Lower lobe of right lung (tissue), 2 donors: ENCODE measurements around the gene STRBP. TPM values are rescaled to one million over a fixed set of nuclear protein-coding genes. Genes with fewer than 3 reads are reported as not detected.

Experiments
- ATAC-seq, 2 donors: fragments of 200-7000 bp; cut with Tn5 transposase; one replicate each; pipeline ENCODE4 v1.9.1; 2020 to 2022; ENCODE audit warnings: mild to moderate bottlenecking in 2 of 2, moderate library complexity in 2 of 2
- DNase-seq: peaks from one replicate; pipeline ENCODE4 v3.0.0-alpha.2; 2020
- H3K27ac ChIP-seq: fragments of 200-600 bp; one replicate; pipeline ENCODE4 v1.8.0; 2022
- H3K27me3 ChIP-seq: fragments of 200-600 bp; one replicate; pipeline ENCODE4 v1.8.0; 2022; ENCODE audit warnings: low read depth
- H3K36me3 ChIP-seq: fragments of 200-600 bp; one replicate; pipeline ENCODE4 v1.8.0; 2022; ENCODE audit warnings: mild to moderate bottlenecking
- H3K4me1 ChIP-seq: fragments of 200-600 bp; one replicate; pipeline ENCODE4 v1.8.0; 2022
- H3K4me3 ChIP-seq: fragments of 200-600 bp; one replicate; pipeline ENCODE4 v1.8.0; 2022; ENCODE audit warnings: mild to moderate bottlenecking
- H3K9me3 ChIP-seq: fragments of 200-600 bp; one replicate; pipeline ENCODE4 v1.8.0; 2022
- CTCF ChIP-seq: fragments of 200-600 bp; IDR thresholded peaks from one replicate; pipeline ENCODE4 v1.8.0; 2022; ENCODE audit warnings: antibody characterized with exemption, mild to moderate bottlenecking
- intact Hi-C: fragments of 100-400 bp; cut with DNase I; formaldehyde crosslinking; loops from one replicate; pipeline ENCODE4 v1.11.0; 2022
- total RNA-seq: library from RNA; stranded (reverse); fragmentation: NEBNext Ultra II Directional; extraction: Animal tissue kit (Norgen Biotek cat#: 25700); gene quantifications from one replicate; pipeline ENCODE4 v1.2.1, GENCODE V29; 2021
- donor health status: DM: no; HTN: yes; CAD: no; lungs with severe emphysema.

The STRBP gene
- total RNA-seq, 1 donor from 2014 or later = 23.7 TPM

GRCh38 chr9:123097430-123098095, 170.8 kb downstream of the STRBP start:
- no peak for ATAC-seq
- no peaks in the 10 kb centered on the region for H3K4me1 ChIP-seq
- H3K4me3 ChIP-seq = no peak overlapping the region
- H3K27me3 ChIP-seq = no peaks in the 10 kb centered on the region
- no peak for DNase-seq
- peaks cover 98% of the 10 kb centered on the region for H3K36me3 ChIP-seq
- H3K9me3 ChIP-seq = no peaks in the 10 kb centered on the region
- no peak overlapping the region for H3K27ac ChIP-seq
- intact Hi-C loops = no loop called here
- TF ChIP-seq CTCF = no peak

GRCh38 chr9:123096987-123097386, 171.4 kb downstream of the STRBP start:
- Histone ChIP-seq H3K4me3 (no peak overlapping the region), H3K27ac (no peak overlapping the region), H3K27me3 (no peaks in the 10 kb centered on the region), H3K36me3 (peaks cover 98% of the 10 kb centered on the region), H3K4me1 (no peaks in the 10 kb centered on the region), H3K9me3 (no peaks in the 10 kb centered on the region)
- DNase-seq (no peak), ATAC-seq (no peak)
- intact Hi-C loops = no loop called here
- no peak for TF ChIP-seq CTCF

GRCh38 chr9:123093141-123093540, 175.2 kb downstream of the STRBP start:
- ATAC-seq = no peak
- TF ChIP-seq CTCF = no peak
- peaks cover 92% of the 10 kb centered on the region for H3K36me3 ChIP-seq
- no peaks in the 10 kb centered on the region for H3K4me1 ChIP-seq
- H3K9me3 ChIP-seq = no peaks in the 10 kb centered on the region
- H3K27me3 ChIP-seq = no peaks in the 10 kb centered on the region
- no peak overlapping the region for H3K4me3 ChIP-seq
- intact Hi-C loops = no loop called here
- no peak overlapping the region for H3K27ac ChIP-seq
- DNase-seq = no peak

GRCh38 chr9:123091459-123091858, 176.9 kb downstream of the STRBP start:
- peaks cover 88% of the 10 kb centered on the region for H3K36me3 ChIP-seq
- no peak overlapping the region for H3K27ac ChIP-seq
- H3K27me3 ChIP-seq = no peaks in the 10 kb centered on the region
- H3K9me3 ChIP-seq = no peaks in the 10 kb centered on the region
- no peak for TF ChIP-seq CTCF
- ATAC-seq (no peak), DNase-seq (no peak)
- intact Hi-C loops = no loop called here
- no peaks in the 10 kb centered on the region for H3K4me1 ChIP-seq
- no peak overlapping the region for H3K4me3 ChIP-seq

- Histone ChIP-seq H3K4me3 (no peak overlapping the region), H3K4me1 (no peaks in the 10 kb centered on the region), H3K27ac (no peak overlapping the region), H3K36me3 (peaks cover 83% of the 10 kb centered on the region), H3K27me3 (no peaks in the 10 kb centered on the region), H3K9me3 (no peaks in the 10 kb centered on the region)
- intact Hi-C loops = no loop called here
- no peak for TF ChIP-seq CTCF
- no peak for DNase-seq
- no peak for ATAC-seq
Measured at GRCh38 chr9:123090956-123091355, 177.4 kb downstream of the STRBP start.
